A549 (cell line): ENCODE results near the gene ABCA7. TPM values are rescaled to one million over a fixed set of nuclear protein-coding genes. Genes with fewer than 3 reads are reported as not detected.

Source experiments
- ATAC-seq, 2 experiments: fragments of 200-7000 bp in 1 of 2; fragments of >200 bp in 1 of 2; cut with Nextera tagmentation in 1 of 2; cut with Tn5 transposase in 1 of 2; 3 replicates each; pipeline versions ENCODE4 v1.8.0 to v1.9.1; 2018 to 2020; ENCODE audit warnings: mild to moderate bottlenecking in 1 of 2, moderate library complexity in 1 of 2
- CTCF ChIA-PET: fragments of 300-600 bp; sonication (Branson Sonifier 250); formaldehyde crosslinking; extraction: SDS; loops from one replicate; lab custom pipeline; 2021; ENCODE audit warnings: antibody characterized with exemption, inconsistent platforms; lab: Yijun Ruan, JAX
- POLR2A ChIA-PET: fragments of 350-600 bp; formaldehyde crosslinking; extraction: SDS; loops from one replicate; lab custom pipeline; 2021; ENCODE audit warnings: antibody characterized with exemption, inconsistent platforms; lab: Yijun Ruan, JAX
- DNase-seq, 2 experiments: peaks; one replicate each; pipeline versions ENCODE4 v3.0.0 to v3.0.0-alpha.2; 2011 to 2016; ENCODE audit warnings: low read depth in 1 of 2, low spot score in 1 of 2
- FAIRE-seq: peaks from 2 replicates; lab custom pipeline; 2011; peaks lifted over from hg19 to GRCh38; lab: Jason Lieb, UNC
- H3K27ac ChIP-seq, 2 experiments: fragments of >200 bp; sonication (Bioruptor Twin); formaldehyde crosslinking; 3 replicates each; pipeline ENCODE4 v1.5.1; 2016 to 2017
- H3K4me1 ChIP-seq: fragments of >200 bp; sonication (Bioruptor Twin); formaldehyde crosslinking; 3 replicates; pipeline ENCODE4 v1.6.1; 2016
- H3K4me2 ChIP-seq: fragments of >200 bp; sonication (Bioruptor Twin); formaldehyde crosslinking; 3 replicates; pipeline ENCODE4 v1.6.1; 2016
- H3K4me3 ChIP-seq: fragments of >200 bp; sonication (Bioruptor Twin); formaldehyde crosslinking; 3 replicates; pipeline ENCODE4 v1.5.1; 2016
- H3K9me3 ChIP-seq: fragments of >200 bp; sonication (Bioruptor Twin); formaldehyde crosslinking; 3 replicates; pipeline ENCODE4 v1.6.1; 2016
- CBX8 ChIP-seq: fragments of 200-600 bp; sonication (generic); IDR thresholded peaks from 2 replicates; pipeline ENCODE4 v1.6.1; 2016
- CHD4 ChIP-seq: fragments of 200-600 bp; sonication (generic); IDR thresholded peaks from 2 replicates; pipeline ENCODE4 v1.6.1; 2016; ENCODE audit warnings: antibody characterized with exemption, mild to moderate bottlenecking, borderline replicate concordance
- CTCF ChIP-seq: fragments of >200 bp; sonication (Bioruptor Twin); formaldehyde crosslinking; IDR thresholded peaks from 3 replicates; pipeline ENCODE4 v1.5.1; 2016
- E2F6 ChIP-seq: IDR thresholded peaks from 2 replicates; pipeline ENCODE4 v1.6.1; 2012; ENCODE audit warnings: low read depth, borderline replicate concordance
- EP300 ChIP-seq, 2 experiments: fragments of >200 bp; sonication (Bioruptor Twin); formaldehyde crosslinking; IDR thresholded peaks; 2 replicates in 1 of 2; 3 replicates in 1 of 2; pipeline ENCODE4 v1.6.1; 2016 to 2017
- FOSB ChIP-seq: fragments of 250-450 bp; sonication (Bioruptor Pico); IDR thresholded peaks from 2 replicates; pipeline ENCODE4 v1.5.0; 2020; ENCODE audit warnings: mild to moderate bottlenecking, moderate library complexity
- HDAC2 ChIP-seq: fragments of 200-600 bp; sonication (generic); IDR thresholded peaks from 2 replicates; pipeline ENCODE4 v1.6.1; 2016
- HOXA7 ChIP-seq: fragments of 250-450 bp; sonication (Bioruptor Pico); IDR thresholded peaks from 2 replicates; pipeline ENCODE4 v1.5.0; 2020; ENCODE audit warnings: mild to moderate bottlenecking, moderate library complexity
- JUNB ChIP-seq: fragments of >200 bp; sonication (Bioruptor Twin); formaldehyde crosslinking; IDR thresholded peaks from 2 replicates; pipeline ENCODE4 v1.6.1; 2016
- KDM1A ChIP-seq: fragments of 200-600 bp; sonication (generic); IDR thresholded peaks from 2 replicates; pipeline ENCODE4 v1.6.1; 2016; ENCODE audit warnings: low read depth, mild to moderate bottlenecking
- KDM5A ChIP-seq: fragments of 200-600 bp; sonication (generic); IDR thresholded peaks from 2 replicates; pipeline ENCODE4 v1.6.1; 2016; ENCODE audit warnings: antibody characterized with exemption, mild to moderate bottlenecking
- MAX ChIP-seq: IDR thresholded peaks from 2 replicates; pipeline ENCODE4 v1.6.1; 2012
- NPAS2 ChIP-seq: fragments of 250-450 bp; sonication (Bioruptor Pico); IDR thresholded peaks from 2 replicates; pipeline ENCODE4 v1.8.0; 2022; ENCODE audit warnings: mild to moderate bottlenecking, moderate library complexity, borderline replicate concordance
- RAD21 ChIP-seq, 2 experiments: fragments of >200 bp in 1 of 2; sonication (Bioruptor Twin) in 1 of 2; formaldehyde crosslinking in 1 of 2; IDR thresholded peaks in 1 of 2; conservative IDR thresholded peaks in 1 of 2; 2 replicates in 1 of 2; 3 replicates in 1 of 2; pipeline ENCODE4 v1.6.1; 2012 to 2018; ENCODE audit warnings: inconsistent platforms in 1 of 2
- TP53 ChIP-seq: fragments of 250-450 bp; sonication (Bioruptor Pico); IDR thresholded peaks from 2 replicates; pipeline ENCODE4 v1.5.0; 2021; ENCODE audit warnings: mild to moderate bottlenecking, moderate library complexity
- ZFP36 ChIP-seq: fragments of 450-650 bp; IDR thresholded peaks from 2 replicates; pipeline ENCODE4 v1.6.1; 2014; ENCODE audit warnings: borderline replicate concordance; ENCODE audit not compliant: partially characterized antibody
- WGBS: methylation state at CpG from one replicate; pipeline ENCODE4 v1.1.6; 2017; ENCODE audit errors: missing lambda C conversion rate; 5-methylcytosine and 5-hydroxymethylcytosine counted together
- polyA plus RNA-seq, 4 experiments: library from polyadenylated mRNA; depleted of rRNA in 3 of 4; stranded (reverse); fragments of >200 nt; fragmentation: RNase III in 1 of 4; extraction: RNeasy Plus Mini Kit Qiagen cat#74134 plus additional on column Dnase treatment in 1 of 4; gene quantifications; 2 replicates in 3 of 4; 3 replicates in 1 of 4; pipeline ENCODE4 v1.2.3, GENCODE V29; 2011 to 2017
- TF ChIP-seq, protein P1 (sequence below): IDR thresholded peaks from 2 replicates; pipeline ENCODE4 v1.6.1; 2012
- TF ChIP-seq, protein P2 (sequence below): fragments of 450-650 bp; IDR thresholded peaks from 2 replicates; pipeline ENCODE4 v1.6.1; 2014; ENCODE audit warnings: antibody characterized with exemption
- TF ChIP-seq, protein P3 (sequence below): fragments of 250-450 bp; sonication (Bioruptor Pico); IDR thresholded peaks from 2 replicates; pipeline ENCODE4 v1.5.0; 2021; ENCODE audit warnings: mild to moderate bottlenecking, moderate library complexity, borderline replicate concordance

The ABCA7 gene
- polyA plus RNA-seq, 2 of the 4 experiments (the other 2 are of a cell fraction) = 5.0 to 13.5 TPM

GRCh38 chr19:1038978-1039645, 795 bp upstream of the ABCA7 start:
- CTCF ChIA-PET = interaction anchor here (1.2 to 3.0 kb wide), 3 partner anchors 9 to 74 kb away, joined by 5 to 12 read pairs (median 9); partner anchors contain the start of gene CNN2
- TF ChIP-seq, protein P1, sequence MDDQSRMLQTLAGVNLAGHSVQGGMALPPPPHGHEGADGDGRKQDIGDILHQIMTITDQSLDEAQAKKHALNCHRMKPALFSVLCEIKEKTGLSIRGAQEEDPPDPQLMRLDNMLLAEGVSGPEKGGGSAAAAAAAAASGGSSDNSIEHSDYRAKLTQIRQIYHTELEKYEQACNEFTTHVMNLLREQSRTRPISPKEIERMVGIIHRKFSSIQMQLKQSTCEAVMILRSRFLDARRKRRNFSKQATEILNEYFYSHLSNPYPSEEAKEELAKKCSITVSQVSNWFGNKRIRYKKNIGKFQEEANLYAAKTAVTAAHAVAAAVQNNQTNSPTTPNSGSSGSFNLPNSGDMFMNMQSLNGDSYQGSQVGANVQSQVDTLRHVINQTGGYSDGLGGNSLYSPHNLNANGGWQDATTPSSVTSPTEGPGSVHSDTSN = no peak
- TF ChIP-seq RAD21 (conservative IDR thresholded peaks at IDR 0.05 in 1 of 2, IDR thresholded peaks at IDR 0.05 in 1 of 2) (no peak), MAX (no peak), JUNB (no peak), EP300 (IDR thresholded peaks at IDR 0.05) (no peak)
- TF ChIP-seq, all 56 proteins: peak for 0
- no peak overlapping the region; the same call in 2 of the 3 replicates for H3K4me3 ChIP-seq
- FAIRE-seq (no peak), ATAC-seq (no peak), DNase-seq (no peak)
- POLR2A ChIA-PET = interaction anchor here (0.9 to 1.4 kb wide), 4 partner anchors 10 to 230 kb away, joined by 4 to 7 read pairs (median 6); partner anchors contain the start of genes CIRBP, CNN2 and RNU6-2
- 71% methylated on average over 22 of the region's 22 CpGs for WGBS
- H3K4me2 ChIP-seq = peak overlapping the region; percentile 96
- H3K4me1 ChIP-seq = peaks cover 19% of the 10 kb centered on the region
- peak overlapping the region; percentile 36 to 70; a peak in 3 of 6 replicates for H3K27ac ChIP-seq
- no peaks in the 10 kb centered on the region for H3K9me3 ChIP-seq

DNA sequence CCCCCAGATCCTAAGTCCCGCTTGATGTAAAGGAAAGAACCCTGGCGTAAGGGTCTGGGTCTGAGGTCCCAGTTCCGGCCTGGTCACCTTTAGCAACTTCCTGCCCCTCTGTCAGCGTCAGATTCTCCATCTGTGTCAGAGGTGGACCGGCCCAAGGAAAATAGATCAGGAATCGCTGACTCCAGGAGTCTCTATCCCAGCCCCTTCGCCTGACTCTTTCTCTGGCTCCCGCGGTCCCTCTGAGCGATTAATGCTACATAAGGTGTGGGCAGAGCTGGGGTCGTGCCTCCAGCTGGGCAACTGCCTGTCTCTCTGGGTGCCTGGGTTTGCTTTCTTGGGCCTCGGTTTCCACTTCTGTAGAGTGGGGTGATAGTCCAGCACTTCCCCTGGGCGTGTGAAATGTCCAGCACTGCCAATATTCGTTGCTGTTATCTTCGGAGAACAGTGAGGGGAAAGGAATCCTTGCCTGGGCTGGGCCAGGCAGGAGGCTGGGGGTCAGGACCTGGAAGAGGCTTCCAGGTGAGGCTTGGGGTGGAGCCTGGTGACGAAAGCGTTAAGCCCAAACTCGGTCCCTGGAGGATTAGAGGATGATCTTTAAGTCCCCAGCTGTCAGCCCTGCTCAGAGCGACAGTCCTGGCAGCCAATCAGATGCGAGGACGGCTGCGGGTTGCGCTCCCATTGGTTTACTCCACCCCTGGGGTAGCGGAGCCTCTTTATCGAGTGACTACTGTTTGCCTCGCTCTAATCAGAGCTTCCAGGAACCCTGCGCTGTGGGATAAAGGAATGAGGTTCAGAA, 767 bp downstream of the ABCA7 start:
- FAIRE-seq = no peak
- TF ChIP-seq, protein P2, sequence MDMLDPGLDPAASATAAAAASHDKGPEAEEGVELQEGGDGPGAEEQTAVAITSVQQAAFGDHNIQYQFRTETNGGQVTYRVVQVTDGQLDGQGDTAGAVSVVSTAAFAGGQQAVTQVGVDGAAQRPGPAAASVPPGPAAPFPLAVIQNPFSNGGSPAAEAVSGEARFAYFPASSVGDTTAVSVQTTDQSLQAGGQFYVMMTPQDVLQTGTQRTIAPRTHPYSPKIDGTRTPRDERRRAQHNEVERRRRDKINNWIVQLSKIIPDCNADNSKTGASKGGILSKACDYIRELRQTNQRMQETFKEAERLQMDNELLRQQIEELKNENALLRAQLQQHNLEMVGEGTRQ = no peak
- peak; percentile 92 for TF ChIP-seq KDM1A
- TF ChIP-seq, protein P1 = peak; percentile 98
- TF ChIP-seq, all 56 proteins: peak for 2
- 6% methylated on average over 24 of the region's 27 CpGs for WGBS
- CTCF ChIA-PET = interaction anchor here (0.5 to 3.0 kb wide), 8 partner anchors 10 to 75 kb away, joined by 3 to 12 read pairs (median 4); partner anchors contain the start of gene CNN2
- peak overlapping the region; percentile 96 for H3K4me2 ChIP-seq
- no peaks in the 10 kb centered on the region for H3K9me3 ChIP-seq
- H3K27ac ChIP-seq = peak overlapping the region; percentile 94 to 96
- DNase-seq (peak; percentile 95), ATAC-seq (peak; percentile 65 to 76)
- POLR2A ChIA-PET = interaction anchor here (1.0 to 2.3 kb wide), 4 partner anchors 12 to 228 kb away, joined by 3 to 7 read pairs (median 6); partner anchors contain the start of gene CNN2
- peaks cover 19% of the 10 kb centered on the region for H3K4me1 ChIP-seq
- peak overlapping the region; percentile 51 for H3K4me3 ChIP-seq

GRCh38 chr19:1041272-1041834, 1.4 kb downstream of the ABCA7 start:
- TF ChIP-seq CHD4 (peak; percentile 93), TP53 (CRISPR knock-in tag) (no peak), NPAS2 (no peak), FOSB (CRISPR knock-in tag) (no peak), EP300 (IDR thresholded peaks at IDR 0.05) (no peak), HDAC2 (peak; percentile 66), ZFP36 (peak; percentile 87), HOXA7 (CRISPR knock-in tag) (no peak), KDM5A (no peak), CBX8 (no peak), CTCF (no peak), E2F6 (no peak)
- TF ChIP-seq, protein P3, sequence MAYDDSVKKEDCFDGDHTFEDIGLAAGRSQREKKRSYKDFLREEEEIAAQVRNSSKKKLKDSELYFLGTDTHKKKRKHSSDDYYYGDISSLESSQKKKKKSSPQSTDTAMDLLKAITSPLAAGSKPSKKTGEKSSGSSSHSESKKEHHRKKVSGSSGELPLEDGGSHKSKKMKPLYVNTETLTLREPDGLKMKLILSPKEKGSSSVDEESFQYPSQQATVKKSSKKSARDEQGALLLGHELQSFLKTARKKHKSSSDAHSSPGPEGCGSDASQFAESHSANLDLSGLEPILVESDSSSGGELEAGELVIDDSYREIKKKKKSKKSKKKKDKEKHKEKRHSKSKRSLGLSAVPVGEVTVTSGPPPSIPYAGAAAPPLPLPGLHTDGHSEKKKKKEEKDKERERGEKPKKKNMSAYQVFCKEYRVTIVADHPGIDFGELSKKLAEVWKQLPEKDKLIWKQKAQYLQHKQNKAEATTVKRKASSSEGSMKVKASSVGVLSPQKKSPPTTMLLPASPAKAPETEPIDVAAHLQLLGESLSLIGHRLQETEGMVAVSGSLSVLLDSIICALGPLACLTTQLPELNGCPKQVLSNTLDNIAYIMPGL (CRISPR knock-in tag) = no peak
- POLR2A ChIA-PET = interaction anchor here (1.0 to 2.3 kb wide), 2 partner anchors 13 to 227 kb away, joined by 3 to 6 read pairs; no protein-coding TSS in a partner anchor
- peak overlapping the region; percentile 96 for H3K4me2 ChIP-seq
- CTCF ChIA-PET = interaction anchor here (0.5 to 1.8 kb wide), 6 partner anchors 12 to 180 kb away, joined by 3 to 5 read pairs (median 4); partner anchors contain the start of gene CNN2
- no peaks in the 10 kb centered on the region for H3K9me3 ChIP-seq
- FAIRE-seq (no peak), DNase-seq (no peak), ATAC-seq (peak in 1 of 2 experiments; percentile 4; a peak in 2 of 6 replicates)
- H3K4me3 ChIP-seq = peak overlapping the region; percentile 51
- peaks cover 19% of the 10 kb centered on the region for H3K4me1 ChIP-seq
- 10% methylated on average over 6 of the region's 26 CpGs for WGBS
- peak overlapping the region; percentile 94 to 96 for H3K27ac ChIP-seq
